ENCODE measurements around the gene NR2E1. TPM values are rescaled to one million over a fixed set of nuclear protein-coding genes. Genes with fewer than 3 reads are reported as not detected.

Gene NR2E1
- total RNA-seq, 1 donor from 2014 or later = not detected

GRCh38 chr6:108198761-108199498 lies 33.1 kb downstream of the NR2E1 start:
- Mint-ChIP-seq H3K27ac (no peak overlapping the region), H3K36me3 (peaks cover 4% of the 10 kb centered on the region), H3K9me3 (no peaks in the 10 kb centered on the region), H3K27me3 (ENCODE audit: low read depth) (peaks cover 6% of the 10 kb centered on the region), H3K4me1 (peaks cover 5% of the 10 kb centered on the region), H3K4me3 (no peak overlapping the region)
- no peak for TF ChIP-seq CTCF (IDR thresholded peaks at IDR 0.05; ENCODE audit: unreplicated experiment)
- no peak for DNase-seq (ENCODE audit: low spot score in 2 of 2, unreplicated experiment in 2 of 2)

- peaks cover 2% of the 10 kb centered on the region for H3K4me1 Mint-ChIP-seq
Observed at GRCh38 chr6:108200186-108200585, 34.4 kb downstream of the NR2E1 start.

GRCh38 chr6:108200631-108201030 lies 34.8 kb downstream of the NR2E1 start:
- H3K4me3 Mint-ChIP-seq = no peak overlapping the region
- H3K27ac Mint-ChIP-seq = no peak overlapping the region
- no peaks in the 10 kb centered on the region for H3K27me3 Mint-ChIP-seq (ENCODE audit: low read depth)
- no peak for TF ChIP-seq CTCF (IDR thresholded peaks at IDR 0.05; ENCODE audit: unreplicated experiment)
- H3K36me3 Mint-ChIP-seq = peaks cover 4% of the 10 kb centered on the region
- DNase-seq (ENCODE audit: low spot score in 2 of 2, unreplicated experiment in 2 of 2) = no peak
- peaks cover 2% of the 10 kb centered on the region for H3K4me1 Mint-ChIP-seq
- no peaks in the 10 kb centered on the region for H3K9me3 Mint-ChIP-seq

More at GRCh38 chr6:108200186-108200585, 34.4 kb downstream of the NR2E1 start:
- DNase-seq (ENCODE audit: low spot score in 2 of 2, unreplicated experiment in 2 of 2) = no peak
- peaks cover 4% of the 10 kb centered on the region for H3K36me3 Mint-ChIP-seq
- no peak overlapping the region for H3K4me3 Mint-ChIP-seq
- no peaks in the 10 kb centered on the region for H3K9me3 Mint-ChIP-seq
- TF ChIP-seq CTCF (IDR thresholded peaks at IDR 0.05; ENCODE audit: unreplicated experiment) = no peak
- no peaks in the 10 kb centered on the region for H3K27me3 Mint-ChIP-seq (ENCODE audit: low read depth)
- H3K27ac Mint-ChIP-seq = no peak overlapping the region

GRCh38 chr6:108203189-108204112 lies 37.6 kb downstream of the NR2E1 start:
- H3K36me3 Mint-ChIP-seq = peaks cover 9% of the 10 kb centered on the region
- no peak for DNase-seq (ENCODE audit: low spot score in 2 of 2, unreplicated experiment in 2 of 2)
- H3K27me3 Mint-ChIP-seq (ENCODE audit: low read depth) = no peaks in the 10 kb centered on the region
- H3K27ac Mint-ChIP-seq = no peak overlapping the region
- H3K4me3 Mint-ChIP-seq = no peak overlapping the region
- H3K4me1 Mint-ChIP-seq = peaks cover 2% of the 10 kb centered on the region
- H3K9me3 Mint-ChIP-seq = no peaks in the 10 kb centered on the region
- no peak for TF ChIP-seq CTCF (IDR thresholded peaks at IDR 0.05; ENCODE audit: unreplicated experiment)

- TF ChIP-seq CTCF (IDR thresholded peaks at IDR 0.05; ENCODE audit: unreplicated experiment) = no peak
- no peak overlapping the region for H3K27ac Mint-ChIP-seq
- no peak for DNase-seq (ENCODE audit: low spot score in 2 of 2, unreplicated experiment in 2 of 2)
- no peaks in the 10 kb centered on the region for H3K9me3 Mint-ChIP-seq
- no peak overlapping the region for H3K4me3 Mint-ChIP-seq
- peaks cover 18% of the 10 kb centered on the region for H3K36me3 Mint-ChIP-seq
- H3K27me3 Mint-ChIP-seq (ENCODE audit: low read depth) = no peaks in the 10 kb centered on the region
- H3K4me1 Mint-ChIP-seq = peaks cover 6% of the 10 kb centered on the region
Observed at GRCh38 chr6:108207013-108207412, 41.2 kb downstream of the NR2E1 start.

Measured in mesothelial cell of epicardium (in vitro differentiated cells).